ENCODE data around the gene TMEM163. TPM values are rescaled to one million over a fixed set of nuclear protein-coding genes. Genes with fewer than 3 reads are reported as not detected.
A peak's percentile ranks its signal among the peaks of the same experiment; 100 is the strongest.

Gene TMEM163
- total RNA-seq, 1 donor from 2014 or later, result 0.18 TPM

DNA sequence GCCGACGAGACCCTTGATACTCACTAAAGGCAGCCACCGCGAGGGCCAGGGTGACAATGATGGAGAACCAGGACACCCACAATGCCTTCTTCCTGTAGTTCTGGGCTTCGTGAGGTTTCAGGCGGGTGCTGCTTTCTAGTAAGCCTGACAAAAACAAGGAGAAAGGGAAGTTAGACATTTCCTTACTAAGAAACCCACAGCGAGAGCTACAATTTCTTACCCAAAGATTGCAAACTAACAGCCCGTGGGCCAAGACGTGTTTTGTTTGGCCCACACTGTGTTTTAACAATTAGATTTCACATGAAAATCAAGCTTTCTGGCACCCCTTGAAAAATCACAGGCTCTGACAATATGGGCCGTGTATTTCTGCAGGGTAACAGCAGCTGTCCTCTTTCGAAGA lies 5.6 kb downstream of the TMEM163 start:
- Mint-ChIP-seq H3K27me3 (ENCODE audit: low read depth, unreplicated experiment) (peaks cover 40% of the 10 kb centered on the region), H3K27ac (ENCODE audit: unreplicated experiment) (no peak overlapping the region), H3K9me3 (ENCODE audit: unreplicated experiment) (peaks cover 2% of the 10 kb centered on the region), H3K4me3 (ENCODE audit: unreplicated experiment) (no peak overlapping the region), H3K4me1 (ENCODE audit: low read depth, unreplicated experiment) (peaks cover 14% of the 10 kb centered on the region), H3K36me3 (ENCODE audit: low read depth, unreplicated experiment) (no peaks in the 10 kb centered on the region)
- Histone ChIP-seq H2AFZ (ENCODE audit: low read depth, low read length) (no peak overlapping the region), H4K20me1 (ENCODE audit: insufficient read depth, low read length) (no peaks in the 10 kb centered on the region), H3K36me3 (ENCODE audit: insufficient read depth, low read length) (no peaks in the 10 kb centered on the region), H3K9me3 (ENCODE audit: insufficient read depth, low read depth, low read length) (no peaks in the 10 kb centered on the region), H3K4me2 (ENCODE audit: low read length) (no peak overlapping the region), H3K27me3 (ENCODE audit: insufficient read depth, low read length) (peaks cover 23% of the 10 kb centered on the region), H3K9ac (ENCODE audit: low read length) (no peak overlapping the region), H3K4me3 (ENCODE audit: insufficient read depth, low read depth, low read length) (no peak overlapping the region), H3K4me1 (ENCODE audit: insufficient read depth, low read length) (peaks cover 6% of the 10 kb centered on the region), H3K79me2 (ENCODE audit: insufficient read depth, low read length) (no peaks in the 10 kb centered on the region), H3K27ac (ENCODE audit: low read depth, low read length) (no peak overlapping the region)
- no peak for FAIRE-seq
- TF ChIP-seq CTCF (IDR thresholded peaks at IDR 0.05; ENCODE audit: insufficient read depth, low read depth, low read length) (no peak), EZH2 (IDR thresholded peaks at IDR 0.05; ENCODE audit: insufficient read depth, low read length) (no peak)
- DNase-seq (ENCODE audit: low read depth), result no peak

- peaks cover 3% of the 10 kb centered on the region for H3K4me1 ChIP-seq (ENCODE audit: insufficient read depth, low read length)
- Mint-ChIP-seq H3K4me3 (ENCODE audit: unreplicated experiment) (no peak overlapping the region), H3K9me3 (ENCODE audit: unreplicated experiment) (peaks cover 2% of the 10 kb centered on the region), H3K36me3 (ENCODE audit: low read depth, unreplicated experiment) (no peaks in the 10 kb centered on the region), H3K27me3 (ENCODE audit: low read depth, unreplicated experiment) (peaks cover 38% of the 10 kb centered on the region), H3K4me1 (ENCODE audit: low read depth, unreplicated experiment) (peaks cover 14% of the 10 kb centered on the region), H3K27ac (ENCODE audit: unreplicated experiment) (no peak overlapping the region)
- H3K9ac ChIP-seq (ENCODE audit: low read length), result no peak overlapping the region
- H3K36me3 ChIP-seq (ENCODE audit: insufficient read depth, low read length), result no peaks in the 10 kb centered on the region
- no peak overlapping the region for H3K27ac ChIP-seq (ENCODE audit: low read depth, low read length)
- no peaks in the 10 kb centered on the region for H3K9me3 ChIP-seq (ENCODE audit: insufficient read depth, low read depth, low read length)
- DNase-seq (ENCODE audit: low read depth) (no peak), FAIRE-seq (no peak)
- no peak overlapping the region for H3K4me3 ChIP-seq (ENCODE audit: insufficient read depth, low read depth, low read length)
- no peaks in the 10 kb centered on the region for H4K20me1 ChIP-seq (ENCODE audit: insufficient read depth, low read length)
- peaks cover 19% of the 10 kb centered on the region for H3K27me3 ChIP-seq (ENCODE audit: insufficient read depth, low read length)
- H2AFZ ChIP-seq (ENCODE audit: low read depth, low read length), result no peak overlapping the region
- peak overlapping the region; percentile 48 for H3K4me2 ChIP-seq (ENCODE audit: low read length)
- no peaks in the 10 kb centered on the region for H3K79me2 ChIP-seq (ENCODE audit: insufficient read depth, low read length)
- TF ChIP-seq EZH2 (IDR thresholded peaks at IDR 0.05; ENCODE audit: insufficient read depth, low read length) (no peak), CTCF (IDR thresholded peaks at IDR 0.05; ENCODE audit: insufficient read depth, low read depth, low read length) (no peak)
Observed at GRCh38 chr2:134712736-134713135, 6.1 kb downstream of the TMEM163 start.

GRCh38 chr2:134712299-134712698 lies 6.5 kb downstream of the TMEM163 start:
- Mint-ChIP-seq H3K36me3 (ENCODE audit: low read depth, unreplicated experiment) (no peaks in the 10 kb centered on the region), H3K27ac (ENCODE audit: unreplicated experiment) (no peak overlapping the region), H3K4me1 (ENCODE audit: low read depth, unreplicated experiment) (peaks cover 14% of the 10 kb centered on the region), H3K27me3 (ENCODE audit: low read depth, unreplicated experiment) (peaks cover 34% of the 10 kb centered on the region), H3K4me3 (ENCODE audit: unreplicated experiment) (no peak overlapping the region), H3K9me3 (ENCODE audit: unreplicated experiment) (peaks cover 4% of the 10 kb centered on the region)
- FAIRE-seq (no peak), DNase-seq (ENCODE audit: low read depth) (no peak)
- H3K4me1 ChIP-seq (ENCODE audit: insufficient read depth, low read length), result peaks cover 3% of the 10 kb centered on the region
- no peaks in the 10 kb centered on the region for H4K20me1 ChIP-seq (ENCODE audit: insufficient read depth, low read length)
- no peak overlapping the region for H3K27ac ChIP-seq (ENCODE audit: low read depth, low read length)
- no peaks in the 10 kb centered on the region for H3K9me3 ChIP-seq (ENCODE audit: insufficient read depth, low read depth, low read length)
- H3K4me2 ChIP-seq (ENCODE audit: low read length), result peak overlapping the region; percentile 48
- H3K27me3 ChIP-seq (ENCODE audit: insufficient read depth, low read length), result peaks cover 15% of the 10 kb centered on the region
- no peaks in the 10 kb centered on the region for H3K79me2 ChIP-seq (ENCODE audit: insufficient read depth, low read length)
- H3K36me3 ChIP-seq (ENCODE audit: insufficient read depth, low read length), result no peaks in the 10 kb centered on the region
- no peak overlapping the region for H3K4me3 ChIP-seq (ENCODE audit: insufficient read depth, low read depth, low read length)
- TF ChIP-seq CTCF (IDR thresholded peaks at IDR 0.05; ENCODE audit: insufficient read depth, low read depth, low read length), result no peak
- no peak overlapping the region for H2AFZ ChIP-seq (ENCODE audit: low read depth, low read length)
- H3K9ac ChIP-seq (ENCODE audit: low read length), result no peak overlapping the region

Measured in astrocyte (in vitro differentiated cells and primary cell).